Lower lobe of right lung (tissue), 2 donors: ENCODE data around the gene NUTM1. TPM values are rescaled to one million over a fixed set of nuclear protein-coding genes. Genes with fewer than 3 reads are reported as not detected.

Experiments
- ATAC-seq, 2 donors: fragments of 200-7000 bp; cut with Tn5 transposase; one replicate each; pipeline ENCODE4 v1.9.1; 2020 to 2022; ENCODE audit warnings: mild to moderate bottlenecking in 2 of 2, moderate library complexity in 2 of 2
- DNase-seq: peaks from one replicate; pipeline ENCODE4 v3.0.0-alpha.2; 2020
- H3K27ac ChIP-seq: fragments of 200-600 bp; one replicate; pipeline ENCODE4 v1.8.0; 2022
- H3K27me3 ChIP-seq: fragments of 200-600 bp; one replicate; pipeline ENCODE4 v1.8.0; 2022; ENCODE audit warnings: low read depth
- H3K36me3 ChIP-seq: fragments of 200-600 bp; one replicate; pipeline ENCODE4 v1.8.0; 2022; ENCODE audit warnings: mild to moderate bottlenecking
- H3K4me1 ChIP-seq: fragments of 200-600 bp; one replicate; pipeline ENCODE4 v1.8.0; 2022
- H3K4me3 ChIP-seq: fragments of 200-600 bp; one replicate; pipeline ENCODE4 v1.8.0; 2022; ENCODE audit warnings: mild to moderate bottlenecking
- H3K9me3 ChIP-seq: fragments of 200-600 bp; one replicate; pipeline ENCODE4 v1.8.0; 2022
- intact Hi-C: fragments of 100-400 bp; cut with DNase I; formaldehyde crosslinking; loops from one replicate; pipeline ENCODE4 v1.11.0; 2022
- total RNA-seq: library from RNA; stranded (reverse); fragmentation: NEBNext Ultra II Directional; extraction: Animal tissue kit (Norgen Biotek cat#: 25700); gene quantifications from one replicate; pipeline ENCODE4 v1.2.1, GENCODE V29; 2021
- TF ChIP-seq, protein P1 (sequence below): fragments of 200-600 bp; IDR thresholded peaks from one replicate; pipeline ENCODE4 v1.8.0; 2022; ENCODE audit warnings: antibody characterized with exemption, mild to moderate bottlenecking
- donor health status: DM: no; HTN: yes; CAD: no; lungs with severe emphysema.

The NUTM1 gene
- total RNA-seq, 1 donor from 2014 or later = not detected

GRCh38 chr15:34360298-34360697 lies 17.2 kb downstream of the NUTM1 start:
- Histone ChIP-seq H3K27me3 (no peaks in the 10 kb centered on the region), H3K4me1 (peaks cover 1% of the 10 kb centered on the region), H3K4me3 (no peak overlapping the region), H3K36me3 (peaks cover 70% of the 10 kb centered on the region), H3K9me3 (no peaks in the 10 kb centered on the region), H3K27ac (no peak overlapping the region)
- no peak for DNase-seq
- TF ChIP-seq, protein P1, sequence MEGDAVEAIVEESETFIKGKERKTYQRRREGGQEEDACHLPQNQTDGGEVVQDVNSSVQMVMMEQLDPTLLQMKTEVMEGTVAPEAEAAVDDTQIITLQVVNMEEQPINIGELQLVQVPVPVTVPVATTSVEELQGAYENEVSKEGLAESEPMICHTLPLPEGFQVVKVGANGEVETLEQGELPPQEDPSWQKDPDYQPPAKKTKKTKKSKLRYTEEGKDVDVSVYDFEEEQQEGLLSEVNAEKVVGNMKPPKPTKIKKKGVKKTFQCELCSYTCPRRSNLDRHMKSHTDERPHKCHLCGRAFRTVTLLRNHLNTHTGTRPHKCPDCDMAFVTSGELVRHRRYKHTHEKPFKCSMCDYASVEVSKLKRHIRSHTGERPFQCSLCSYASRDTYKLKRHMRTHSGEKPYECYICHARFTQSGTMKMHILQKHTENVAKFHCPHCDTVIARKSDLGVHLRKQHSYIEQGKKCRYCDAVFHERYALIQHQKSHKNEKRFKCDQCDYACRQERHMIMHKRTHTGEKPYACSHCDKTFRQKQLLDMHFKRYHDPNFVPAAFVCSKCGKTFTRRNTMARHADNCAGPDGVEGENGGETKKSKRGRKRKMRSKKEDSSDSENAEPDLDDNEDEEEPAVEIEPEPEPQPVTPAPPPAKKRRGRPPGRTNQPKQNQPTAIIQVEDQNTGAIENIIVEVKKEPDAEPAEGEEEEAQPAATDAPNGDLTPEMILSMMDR = no peak
- ATAC-seq = peak in 1 of 2 donors; percentile 29
- intact Hi-C loops = no loop called here

GRCh38 chr15:34361278-34361677 lies 18.2 kb downstream of the NUTM1 start:
- Histone ChIP-seq H3K27me3 (no peaks in the 10 kb centered on the region), H3K27ac (no peak overlapping the region), H3K4me1 (peaks cover 11% of the 10 kb centered on the region), H3K4me3 (no peak overlapping the region), H3K36me3 (peaks cover 60% of the 10 kb centered on the region), H3K9me3 (no peaks in the 10 kb centered on the region)
- ATAC-seq = no peak
- TF ChIP-seq, protein P1 = no peak
- intact Hi-C loops = no loop called here
- DNase-seq = no peak

DNA sequence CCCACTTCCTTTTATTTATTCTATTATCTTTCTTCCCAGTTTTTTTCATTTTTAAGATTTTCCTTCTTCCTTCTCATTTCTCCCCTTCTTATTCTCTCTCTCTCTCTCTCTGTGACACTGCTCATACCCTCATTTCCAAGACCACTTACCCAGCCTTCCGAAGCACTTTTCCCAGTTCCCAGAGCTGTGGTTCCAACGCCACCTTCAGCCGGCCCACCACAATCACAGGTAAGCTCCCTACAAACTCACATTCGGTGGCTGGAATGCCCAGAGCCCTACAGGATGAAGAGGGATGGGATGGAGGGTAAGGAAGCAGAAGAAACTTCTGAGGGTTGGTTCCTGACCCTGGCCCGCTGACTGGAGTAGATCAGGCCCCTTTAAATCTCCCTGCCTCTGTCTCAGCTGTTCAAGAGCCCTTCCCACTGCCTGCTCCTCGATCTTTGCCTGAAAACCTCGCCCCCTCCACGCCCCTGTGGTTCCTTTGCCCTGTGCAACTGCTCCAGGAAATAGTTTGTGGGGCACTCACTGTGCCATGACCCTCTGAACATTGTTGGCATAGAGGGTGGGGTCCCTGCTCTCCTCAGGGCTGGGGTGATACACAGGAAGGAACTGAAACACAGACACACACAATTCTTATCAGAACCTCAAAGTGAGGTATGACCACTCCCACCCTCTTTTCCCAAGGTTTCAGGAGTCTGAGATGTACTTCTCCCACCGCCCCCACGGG lies 19.1 kb downstream of the NUTM1 start:
- Histone ChIP-seq H3K4me1 (peaks cover 11% of the 10 kb centered on the region), H3K4me3 (no peak overlapping the region), H3K27ac (no peak overlapping the region), H3K36me3 (peaks cover 52% of the 10 kb centered on the region), H3K9me3 (no peaks in the 10 kb centered on the region), H3K27me3 (no peaks in the 10 kb centered on the region)
- intact Hi-C loops = no loop called here
- DNase-seq (no peak), ATAC-seq (no peak)
- TF ChIP-seq, protein P1 = no peak

DNA sequence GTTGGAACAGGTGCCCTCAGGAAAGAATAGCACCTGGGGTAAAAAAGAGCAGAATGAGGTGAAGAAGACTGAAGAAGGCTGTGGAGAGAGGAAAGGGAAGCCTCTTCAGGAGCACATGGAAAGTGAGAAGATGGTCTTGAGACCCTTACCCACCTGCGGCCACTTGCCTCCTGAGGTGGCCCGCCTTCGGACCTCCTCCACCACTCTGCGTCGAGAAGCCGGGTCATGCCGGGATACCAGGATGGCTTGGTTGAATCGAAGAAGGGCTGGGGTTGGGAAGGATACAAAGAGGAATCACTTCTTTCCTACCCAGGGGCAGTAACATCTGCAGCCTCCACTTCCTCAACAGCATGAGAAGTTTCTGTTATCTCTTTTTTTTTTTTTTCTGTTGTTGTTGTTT lies 20.9 kb downstream of the NUTM1 start:
- Histone ChIP-seq H3K27ac (no peak overlapping the region), H3K27me3 (no peaks in the 10 kb centered on the region), H3K36me3 (peaks cover 34% of the 10 kb centered on the region), H3K4me3 (no peak overlapping the region), H3K4me1 (peaks cover 18% of the 10 kb centered on the region), H3K9me3 (no peaks in the 10 kb centered on the region)
- ATAC-seq (no peak), DNase-seq (no peak)
- intact Hi-C loops = no loop called here
- TF ChIP-seq, protein P1 = no peak

DNA sequence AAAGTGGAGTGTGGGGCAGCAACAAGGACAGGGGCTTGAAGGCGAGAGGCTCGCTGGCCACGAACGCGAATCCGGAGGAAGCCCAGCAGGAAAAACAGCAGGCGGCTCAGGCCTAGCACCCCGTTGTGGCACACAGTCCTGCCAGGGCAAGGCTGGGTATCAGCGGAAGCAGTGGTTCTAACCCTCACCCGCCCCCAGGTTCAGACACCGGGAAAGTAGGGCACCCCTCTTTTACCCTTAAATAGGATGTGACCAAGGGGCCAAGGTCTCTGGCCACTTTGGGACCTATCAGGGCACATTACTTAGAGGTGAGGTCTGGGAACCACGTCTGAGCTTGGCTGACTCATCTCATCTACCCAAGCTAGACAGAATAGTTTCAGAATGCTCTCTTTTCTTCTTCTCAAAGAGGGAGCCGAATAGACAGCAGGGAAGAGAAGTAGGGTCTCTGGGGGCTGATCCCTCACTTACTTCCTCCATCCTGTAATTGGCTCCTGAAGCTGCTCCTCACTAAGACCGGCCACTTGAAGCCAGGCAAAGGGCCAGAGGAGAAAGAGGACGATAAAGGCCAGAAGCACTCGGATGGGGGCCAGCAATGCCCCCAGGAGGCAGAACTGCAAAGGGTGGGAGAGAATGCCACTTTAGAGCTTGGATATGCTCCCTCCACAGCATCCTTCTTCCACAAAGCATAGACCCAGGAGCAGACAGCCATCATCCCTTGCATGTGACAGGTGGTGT lies 22.1 kb downstream of the NUTM1 start:
- TF ChIP-seq, protein P1 = no peak
- H3K27ac ChIP-seq = peak overlapping the region; percentile 4
- DNase-seq (no peak), ATAC-seq (no peak)
- H3K4me1 ChIP-seq = peaks cover 18% of the 10 kb centered on the region
- intact Hi-C loops = no loop called here
- H3K9me3 ChIP-seq = no peaks in the 10 kb centered on the region
- no peaks in the 10 kb centered on the region for H3K27me3 ChIP-seq
- H3K36me3 ChIP-seq = peaks cover 22% of the 10 kb centered on the region
- no peak overlapping the region for H3K4me3 ChIP-seq
